Activated T-helper 2 cell treated with anti-CD3 and anti-CD28 coated beads, Interferon-gamma antibody, Interleukin-2, Interleukin-4, amounts not matched to agents 10 μg/mL and 5 μg/mL and 100 μg/mL, durations not matched to agents 14 hours and 24 hours and 36 hours (primary cell): ENCODE results near the gene NRSN1. TPM values are rescaled to one million over a fixed set of nuclear protein-coding genes. Genes with fewer than 3 reads are reported as not detected.

Source experiments
- DNase-seq: peaks from one replicate; pipeline ENCODE4 v3.0.0; 2021; ENCODE audit warnings: low spot score
- H3K27ac Mint-ChIP-seq: one replicate; pipeline ENCODE4 v1.8.0; 2021; ENCODE audit warnings: mixed read lengths
- H3K27me3 Mint-ChIP-seq: one replicate; pipeline ENCODE4 v1.8.0; 2021; ENCODE audit warnings: low read depth, mixed read lengths
- H3K36me3 Mint-ChIP-seq: one replicate; pipeline ENCODE4 v1.8.0; 2021; ENCODE audit warnings: low read depth, mixed read lengths
- H3K4me1 Mint-ChIP-seq: one replicate; pipeline ENCODE4 v1.8.0; 2021; ENCODE audit warnings: low read depth, mixed read lengths
- H3K4me3 Mint-ChIP-seq: one replicate; pipeline ENCODE4 v1.8.0; 2021; ENCODE audit warnings: low read depth, mild to moderate bottlenecking, moderate library complexity, mixed read lengths
- H3K9me3 Mint-ChIP-seq: one replicate; pipeline ENCODE4 v1.8.0; 2021; ENCODE audit warnings: mixed read lengths
- intact Hi-C: fragments of 100-400 bp; cut with micrococcal nuclease; formaldehyde crosslinking; loops from one replicate; pipeline ENCODE4 v1.15.1; 2023
- total RNA-seq: library from RNA; stranded (reverse); gene quantifications from 2 replicates; pipeline ENCODE4 v1.2.3, GENCODE V29; 2022

The NRSN1 gene
- total RNA-seq, 1 donor from 2014 or later, result not detected

DNA sequence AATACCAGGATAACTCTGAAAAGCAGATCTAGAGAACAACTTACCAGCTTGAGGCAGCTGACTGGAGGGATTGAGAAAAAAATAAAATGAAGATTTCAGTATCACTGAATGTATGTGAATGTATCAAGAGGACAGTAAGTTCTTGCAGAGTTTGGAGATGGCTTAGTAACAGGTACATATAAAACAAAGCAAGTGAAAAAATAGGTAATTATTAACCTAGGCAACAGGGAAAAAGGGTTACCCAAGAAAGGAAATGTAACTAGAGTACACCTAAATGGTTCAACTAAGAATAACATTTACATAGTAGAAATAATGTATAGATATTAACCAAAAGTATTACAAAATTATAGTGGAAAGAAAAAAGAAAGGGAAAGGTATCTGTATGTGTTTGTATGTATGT, 67.3 kb downstream of the NRSN1 start:
- no peak overlapping the region for H3K27ac Mint-ChIP-seq
- H3K4me3 Mint-ChIP-seq, result no peak overlapping the region
- peaks cover 9% of the 10 kb centered on the region for H3K27me3 Mint-ChIP-seq
- no peaks in the 10 kb centered on the region for H3K4me1 Mint-ChIP-seq
- H3K36me3 Mint-ChIP-seq, result no peaks in the 10 kb centered on the region
- intact Hi-C loops, result no loop called here
- no peak for DNase-seq
- H3K9me3 Mint-ChIP-seq, result no peaks in the 10 kb centered on the region

DNA sequence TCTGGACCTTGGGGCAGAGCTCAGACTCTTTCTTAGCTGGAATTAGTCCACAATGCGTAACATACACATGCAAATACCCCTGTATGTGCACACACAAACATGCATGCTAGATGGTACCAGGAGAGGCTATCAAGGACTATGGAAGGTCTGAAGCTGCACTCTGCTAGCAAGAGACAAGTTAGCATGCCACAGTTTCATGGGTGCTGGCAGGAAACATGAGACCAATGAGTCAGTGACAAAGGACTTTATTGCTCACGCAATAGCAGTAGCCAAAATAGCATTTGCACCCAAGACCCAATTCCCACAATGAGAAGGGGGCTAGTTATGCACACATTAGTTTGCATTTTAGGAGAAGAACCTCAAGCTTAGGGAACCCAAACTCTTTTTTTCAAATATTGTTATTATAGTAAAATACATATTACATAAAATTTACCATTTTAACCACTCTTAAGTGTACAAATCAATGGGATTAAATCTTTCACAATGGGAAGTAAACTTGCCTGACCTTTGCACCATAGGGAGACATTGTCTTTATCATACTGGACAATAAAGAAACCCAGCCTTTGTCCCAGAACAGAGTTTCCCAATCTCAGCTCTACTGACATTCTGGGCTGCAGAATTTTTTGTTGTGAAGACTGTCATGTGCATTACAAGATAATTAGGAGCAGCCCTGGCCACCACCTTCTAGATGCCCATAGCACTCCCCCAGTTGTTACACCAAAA, 69.1 kb downstream of the NRSN1 start:
- H3K4me1 Mint-ChIP-seq, result no peaks in the 10 kb centered on the region
- H3K27ac Mint-ChIP-seq, result no peak overlapping the region
- H3K9me3 Mint-ChIP-seq, result no peaks in the 10 kb centered on the region
- intact Hi-C loops, result no loop called here
- H3K4me3 Mint-ChIP-seq, result no peak overlapping the region
- peaks cover 7% of the 10 kb centered on the region for H3K27me3 Mint-ChIP-seq
- H3K36me3 Mint-ChIP-seq, result no peaks in the 10 kb centered on the region
- no peak for DNase-seq

DNA sequence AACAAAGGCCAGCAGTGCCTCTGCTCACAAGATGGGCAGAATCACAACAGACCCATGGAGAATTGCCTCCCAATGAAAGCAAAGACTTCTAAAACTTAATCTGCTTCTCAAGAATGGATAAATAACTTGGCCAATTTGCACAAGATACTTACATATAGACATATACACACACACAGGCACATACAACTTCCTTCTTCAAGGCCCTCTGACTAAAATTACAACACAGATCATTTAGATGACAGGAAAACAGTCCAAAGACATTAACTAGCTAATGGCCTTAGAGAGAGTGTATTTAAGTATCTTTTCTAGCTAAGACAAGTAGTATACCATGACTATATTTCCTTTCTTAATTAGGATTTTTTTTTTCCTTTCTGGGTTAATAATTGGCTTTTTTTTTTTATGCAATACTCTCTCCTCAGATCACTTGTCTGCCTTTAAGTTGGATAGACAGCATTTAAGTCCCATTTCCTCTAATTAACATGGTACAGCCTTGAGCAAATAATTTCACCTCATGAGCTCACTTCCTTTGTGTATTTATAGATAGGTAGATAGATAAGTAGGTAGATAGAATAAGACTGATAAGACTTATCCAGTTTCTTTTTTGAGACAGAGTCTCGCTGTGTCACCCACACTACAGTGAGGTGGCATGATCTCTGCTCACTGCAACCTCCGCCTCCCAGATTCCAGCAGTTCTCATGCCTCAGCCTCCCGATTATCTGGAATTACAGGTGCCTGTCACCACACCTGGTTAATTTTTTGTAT, 70.0 kb downstream of the NRSN1 start:
- no peaks in the 10 kb centered on the region for H3K4me1 Mint-ChIP-seq
- no peak overlapping the region for H3K4me3 Mint-ChIP-seq
- intact Hi-C loops, result no loop called here
- no peaks in the 10 kb centered on the region for H3K9me3 Mint-ChIP-seq
- DNase-seq, result no peak
- H3K36me3 Mint-ChIP-seq, result no peaks in the 10 kb centered on the region
- peaks cover 7% of the 10 kb centered on the region for H3K27me3 Mint-ChIP-seq
- H3K27ac Mint-ChIP-seq, result no peak overlapping the region

Other genes with a start within 250 kb of the NRSN1 start
- not detected in 2 replicates for gene DCDC2, start 231.8 kb downstream of the NRSN1 start, total RNA-seq